Neural progenitor cell (in vitro differentiated cells): Measurements from ENCODE around the gene TAS2R60.

Source experiments
- CTCF ChIP-seq: fragments of 200-600 bp; sonication (generic); IDR thresholded peaks from 2 replicates; pipeline ENCODE4 v1.5.1; 2017; ENCODE audit warnings: antibody characterized with exemption, mild to moderate bottlenecking
- EZH2 ChIP-seq: fragments of 200-600 bp; sonication (generic); IDR thresholded peaks from 2 replicates; pipeline ENCODE4 v1.6.1; 2017; ENCODE audit warnings: antibody characterized with exemption, mild to moderate bottlenecking, moderate library complexity
- EZH2phosphoT487 ChIP-seq: fragments of 200-600 bp; sonication (generic); IDR thresholded peaks from 2 replicates; pipeline ENCODE4 v1.6.1; 2017; ENCODE audit warnings: antibody characterized with exemption

GRCh38 chr7:143492799-143493739 is 49.8 kb downstream of the TAS2R60 start:
- TF ChIP-seq CTCF (no peak), EZH2 (no peak), EZH2phosphoT487 (no peak)
